ENCODE data around the gene DPP9.

GRCh38 chr19:4707956-4708650 lies 15.5 kb downstream of the DPP9 start:
- TF ChIP-seq CTCF (IDR thresholded peaks at IDR 0.05; ENCODE audit: low read depth, low read length, poor library complexity, severe bottlenecking) (no peak), EZH2phosphoT487 (IDR thresholded peaks at IDR 0.05; ENCODE audit: borderline replicate concordance, low read length) (no peak)

All from DOHH2 (cell line).